Measurements from ENCODE around the gene LRPAP1.
"Not testable (repeated sequence)": the region's sequence is repeated elsewhere in the genome, so short reads cannot be mapped to it uniquely, and the experiment has no call there.

The LRPAP1 gene

DNA sequence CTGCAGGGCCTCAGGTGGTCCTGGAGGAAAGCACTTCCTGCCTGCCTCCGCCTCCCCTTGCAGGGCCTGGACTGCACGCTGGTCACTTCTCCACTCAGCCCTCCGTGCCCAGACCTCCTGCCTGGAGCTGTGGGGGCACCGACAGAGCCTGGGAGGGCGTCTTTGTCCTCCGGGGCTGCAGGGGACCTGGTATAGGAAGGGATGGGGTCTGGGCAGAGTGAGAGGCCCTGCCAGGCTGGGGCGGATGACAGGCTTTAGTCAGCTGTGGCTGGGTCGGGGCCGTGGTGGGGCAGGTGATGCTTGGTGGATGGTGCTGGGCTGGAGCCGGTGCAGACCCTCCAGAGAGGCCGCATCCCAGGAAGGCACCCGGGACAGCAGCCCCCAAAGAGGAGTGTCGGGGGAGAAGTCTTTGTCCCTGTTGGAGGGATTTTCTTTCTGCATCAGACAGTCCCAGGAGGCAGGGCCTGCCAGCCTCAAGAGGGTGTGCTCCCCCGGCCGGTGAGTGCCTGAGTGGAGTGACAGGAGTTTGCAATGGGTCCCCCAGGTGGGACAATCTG lies 67.8 kb downstream of the LRPAP1 start:
- in situ Hi-C loops (cut with MboI; ENCODE audit: low sequenced_read_pairs), result no loop called here

DNA sequence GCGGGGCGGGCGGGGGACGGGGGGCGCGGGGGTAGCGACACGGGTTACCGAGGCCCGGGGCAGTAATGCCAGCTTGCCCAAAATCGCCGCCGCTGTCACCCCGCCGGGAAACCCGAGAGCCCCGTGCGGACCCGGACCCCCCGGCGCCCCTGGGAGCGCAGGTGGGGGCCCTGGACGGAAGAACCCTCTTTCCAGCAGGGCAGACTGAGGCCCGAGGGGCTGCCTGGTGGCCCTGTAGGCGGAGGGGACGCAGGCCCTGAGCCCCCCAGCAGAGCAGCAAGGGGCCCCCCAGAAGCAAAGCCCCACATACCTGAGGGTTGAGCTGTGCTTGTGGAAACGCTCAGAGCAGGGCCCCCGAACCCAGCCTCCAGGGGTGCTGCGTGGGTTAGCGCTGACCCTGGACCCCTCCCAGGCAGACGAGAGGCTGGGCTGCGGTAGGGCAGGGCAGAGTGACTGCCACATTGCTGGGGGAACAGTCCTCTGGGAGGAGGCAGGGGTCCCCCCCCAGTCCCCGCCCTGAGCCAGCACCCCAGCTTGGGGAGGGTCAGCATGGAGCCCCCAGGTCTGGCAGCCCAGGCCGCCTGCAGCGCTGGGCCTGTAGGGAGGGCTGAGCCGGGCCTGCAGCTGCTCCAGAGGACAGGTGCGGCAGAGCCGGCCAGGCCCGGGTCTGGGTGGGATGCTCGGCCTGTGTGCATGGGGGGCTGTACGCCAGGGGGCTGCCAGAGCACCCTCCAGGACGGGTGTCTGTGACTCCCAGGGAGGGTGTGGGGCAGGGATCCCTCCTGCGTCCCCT lies 68.5 kb downstream of the LRPAP1 start:
- in situ Hi-C loops (cut with MboI; ENCODE audit: low sequenced_read_pairs), result no loop called here

GRCh38 chr4:3462790-3463415 lies 69.3 kb downstream of the LRPAP1 start, which contains the start of gene DOK7:
Gene DOK7 (plus strand): TSS chr4:3463306. CDS start chr4:3463376, 70 bp downstream.
- in situ Hi-C loops (cut with MboI; ENCODE audit: low sequenced_read_pairs), result no loop called here

- in situ Hi-C loops (cut with MboI; ENCODE audit: low sequenced_read_pairs), result no loop called here
Observed at GRCh38 chr4:3462321-3462789, 69.9 kb downstream of the LRPAP1 start.

- in situ Hi-C loops (cut with MboI; ENCODE audit: low sequenced_read_pairs), result no loop called here
Observed at GRCh38 chr4:3461515-3462291, 70.5 kb downstream of the LRPAP1 start.

- in situ Hi-C loops (cut with MboI; ENCODE audit: low sequenced_read_pairs), result no loop called here
Observed at GRCh38 chr4:3460926-3461325, 71.3 kb downstream of the LRPAP1 start.

DNA sequence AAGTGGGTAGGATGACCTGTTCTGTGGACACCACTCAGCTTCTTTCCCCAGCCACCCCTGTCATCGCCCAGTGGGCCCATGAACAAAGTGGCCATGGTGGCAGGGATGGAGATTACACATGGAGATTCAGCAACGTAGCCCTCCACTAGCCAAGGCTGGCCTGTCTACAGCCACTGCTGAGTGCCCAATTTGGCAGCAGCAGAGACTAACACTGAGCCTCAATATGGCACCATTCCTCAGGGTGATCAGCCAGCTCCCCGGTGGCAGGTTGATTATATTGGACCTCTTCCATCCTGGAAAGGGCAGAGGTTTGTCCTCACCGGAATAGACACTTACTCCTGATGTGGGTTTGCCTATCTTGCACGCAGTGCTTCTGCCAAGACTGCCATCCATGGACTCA lies 73.1 kb downstream of the LRPAP1 start:
- in situ Hi-C loops (cut with MboI; ENCODE audit: low sequenced_read_pairs), result not testable (repeated sequence)

DNA sequence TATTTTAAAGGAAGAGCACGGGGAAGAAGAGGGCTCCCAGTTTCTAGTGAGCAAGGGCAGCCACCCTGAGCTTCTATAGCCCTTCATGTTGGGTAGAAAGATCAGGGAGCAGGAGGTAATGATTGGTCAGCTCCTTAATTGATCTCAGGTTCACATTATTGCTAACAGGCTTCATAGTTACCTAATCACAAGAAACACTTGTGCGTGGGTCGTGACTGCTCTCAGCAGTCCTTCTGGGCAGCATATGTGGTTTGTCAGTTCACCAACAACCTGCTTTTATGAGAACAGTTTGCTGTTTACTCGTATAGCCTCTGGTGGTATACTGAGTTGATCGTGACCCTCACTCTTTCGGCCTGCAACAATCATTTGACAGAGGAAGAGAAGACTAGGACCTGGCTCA lies 73.9 kb downstream of the LRPAP1 start:
- in situ Hi-C loops (cut with MboI; ENCODE audit: low sequenced_read_pairs), result no loop called here

DNA sequence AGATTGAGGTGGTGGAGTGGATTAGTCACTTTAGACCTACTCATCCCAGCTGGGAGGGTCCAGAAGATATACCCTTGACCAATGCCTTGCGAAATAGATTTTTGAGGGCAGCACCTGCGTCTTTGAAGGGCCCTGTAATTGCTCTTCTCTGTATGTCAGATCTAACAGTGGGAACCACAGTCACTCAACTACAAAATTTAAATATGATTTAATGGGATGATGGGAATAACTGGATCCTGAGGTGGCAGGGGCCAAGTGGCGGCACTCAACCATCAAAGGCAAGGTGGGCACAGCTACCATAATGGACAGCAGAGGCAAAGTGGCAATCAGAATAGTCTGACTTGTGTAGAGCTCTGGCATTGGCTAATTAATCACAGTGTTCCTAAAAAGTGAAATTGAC lies 76.6 kb downstream of the LRPAP1 start:
- in situ Hi-C loops (cut with MboI; ENCODE audit: low sequenced_read_pairs), result not testable (repeated sequence)

All from hTERT RPE-1 (cell line).